CD14-positive monocyte (primary cell): ENCODE results near the gene AKAP8. TPM values are rescaled to one million over a fixed set of nuclear protein-coding genes. Genes with fewer than 3 reads are reported as not detected.

Experiments used
- DNase-seq, 3 donors: peaks; one replicate each; pipeline ENCODE4 v3.0.0-alpha.2; 2011 to 2022
- H2AFZ ChIP-seq: 2 replicates; pipeline ENCODE4 v1.6.0; 2012; ENCODE audit warnings: mild to moderate bottlenecking, low read depth, low read length, inconsistent platforms; ENCODE audit not compliant: insufficient read depth, poor library complexity, severe bottlenecking
- H3K27ac ChIP-seq, 2 donors: 1 replicate in 1 of 2; 2 replicates in 1 of 2; pipeline ENCODE4 v1.5.1; 2012 to 2013; ENCODE audit warnings: low read length in 2 of 2, control low read depth in 1 of 2, inconsistent platforms in 1 of 2, low read depth in 1 of 2, mild to moderate bottlenecking in 1 of 2
- H3K27me3 ChIP-seq, 2 donors: one replicate each; pipeline versions ENCODE4 v1.6.0 to v1.6.1; 2011 to 2013; ENCODE audit warnings: low read length in 2 of 2; ENCODE audit not compliant: control insufficient read depth in 2 of 2, insufficient read depth in 2 of 2
- H3K36me3 ChIP-seq, 2 donors: replicated peaks in 1 of 2; 1 replicate in 1 of 2; 2 replicates in 1 of 2; pipeline versions ENCODE4 v1.5.1 to v1.6.1; 2012 to 2013; ENCODE audit warnings: low read length in 2 of 2, control low read depth in 1 of 2, inconsistent platforms in 1 of 2, mild to moderate bottlenecking in 1 of 2; ENCODE audit not compliant: insufficient read depth in 2 of 2, control insufficient read depth in 1 of 2
- H3K4me1 ChIP-seq, 2 donors: 1 replicate in 1 of 2; 2 replicates in 1 of 2; pipeline versions ENCODE4 v1.5.1 to v1.6.1; 2012 to 2013; ENCODE audit warnings: low read length in 2 of 2, control low read depth in 1 of 2, inconsistent platforms in 1 of 2, mild to moderate bottlenecking in 1 of 2, moderate library complexity in 1 of 2; ENCODE audit not compliant: insufficient read depth in 2 of 2, control insufficient read depth in 1 of 2
- H3K4me2 ChIP-seq: replicated peaks from 2 replicates; pipeline ENCODE3; 2012; ENCODE audit warnings: low read length, moderate library complexity, mild to moderate bottlenecking; ENCODE audit not compliant: poor library complexity, severe bottlenecking; ENCODE audit errors: extremely low read depth
- H3K4me3 ChIP-seq, 3 experiments: fragments of 200-600 bp in 1 of 3; sonication (generic) in 1 of 3; replicated peaks in 1 of 3; 1 replicate in 2 of 3; 2 replicates in 1 of 3; pipeline ENCODE4 v1.5.1; 2011 to 2013; ENCODE audit warnings: low read length in 3 of 3, mild to moderate bottlenecking in 3 of 3, control low read depth in 2 of 3, low read depth in 2 of 3, inconsistent platforms in 1 of 3, moderate library complexity in 1 of 3
- H3K79me2 ChIP-seq: 2 replicates; pipeline ENCODE4 v1.6.0; 2012; ENCODE audit warnings: mild to moderate bottlenecking, control low read depth, inconsistent platforms, low read length, moderate library complexity; ENCODE audit not compliant: insufficient read depth
- H3K9ac ChIP-seq: 2 replicates; pipeline ENCODE4 v1.6.0; 2017; ENCODE audit warnings: low read length, mild to moderate bottlenecking; ENCODE audit not compliant: insufficient read depth, poor library complexity, severe bottlenecking
- H3K9me3 ChIP-seq, 2 donors: replicated peaks in 1 of 2; 1 replicate in 1 of 2; 2 replicates in 1 of 2; pipeline versions ENCODE4 v1.5.1 to v1.6.1; 2012 to 2013; ENCODE audit warnings: low read length in 2 of 2, control low read depth in 1 of 2; ENCODE audit not compliant: control insufficient read depth in 1 of 2, insufficient read depth in 1 of 2
- H4K20me1 ChIP-seq: 2 replicates; pipeline ENCODE4 v1.6.0; 2012; ENCODE audit warnings: mild to moderate bottlenecking, low read length, control low read depth, moderate library complexity; ENCODE audit not compliant: insufficient read depth
- H3K27ac Mint-ChIP-seq, 7 donors: one replicate each; pipeline ENCODE4 v1.8.0; 2020; ENCODE audit warnings: mild to moderate bottlenecking in 7 of 7, mixed read lengths in 7 of 7, moderate library complexity in 6 of 7, inconsistent platforms in 2 of 7
- H3K27me3 Mint-ChIP-seq, 3 donors: one replicate each; pipeline ENCODE4 v1.8.0; 2021 to 2022; ENCODE audit warnings: low read depth in 3 of 3, mild to moderate bottlenecking in 3 of 3, mixed read lengths in 3 of 3, moderate library complexity in 3 of 3, inconsistent platforms in 1 of 3
- H3K36me3 Mint-ChIP-seq, 2 donors: one replicate each; pipeline ENCODE4 v1.8.0; 2020; ENCODE audit warnings: mixed read lengths in 2 of 2, inconsistent platforms in 1 of 2, mild to moderate bottlenecking in 1 of 2
- H3K4me1 Mint-ChIP-seq: one replicate; pipeline ENCODE4 v1.8.0; 2020; ENCODE audit warnings: mild to moderate bottlenecking, mixed read lengths
- H3K4me3 Mint-ChIP-seq, 2 donors: one replicate each; pipeline ENCODE4 v1.8.0; 2020; ENCODE audit warnings: mild to moderate bottlenecking in 2 of 2, mixed read lengths in 2 of 2, moderate library complexity in 1 of 2
- H3K9me3 Mint-ChIP-seq, 7 donors: one replicate each; pipeline ENCODE4 v1.8.0; 2020 to 2022; ENCODE audit warnings: mixed read lengths in 7 of 7, mild to moderate bottlenecking in 6 of 7, moderate library complexity in 6 of 7, inconsistent platforms in 2 of 7
- WGBS: methylation state at CpG from one replicate; pipeline ENCODE4 v1.1.5; 2013; ENCODE audit warnings: missing lambda C conversion rate; ENCODE audit not compliant: insufficient coverage; 5-methylcytosine and 5-hydroxymethylcytosine counted together
- intact Hi-C, 2 donors: fragments of 100-400 bp; cut with micrococcal nuclease; formaldehyde crosslinking; loops; one replicate each; pipeline versions ENCODE4 v1.15.0 to v1.15.1; 2023
- polyA plus RNA-seq, 3 donors: library from polyadenylated mRNA; depleted of rRNA in 1 of 3; unstranded in 2 of 3; stranded (reverse) in 1 of 3; fragments of 300-500 nt in 2 of 3; fragments of >200 nt in 1 of 3; fragmentation: Illumina TruSeq in 2 of 3; gene quantifications; 1 replicate in 2 of 3; 2 replicates in 1 of 3; pipeline ENCODE4 v1.2.3, GENCODE V29; 2012 to 2021
- TF ChIP-seq, protein P1 (sequence below): fragments of 200-600 bp; IDR thresholded peaks from one replicate; pipeline ENCODE4 v1.8.0; 2022; ENCODE audit warnings: antibody characterized with exemption, mild to moderate bottlenecking

The AKAP8 gene
- polyA plus RNA-seq, 3 donors, result 8.0 to 25.9 (median 12.3) TPM

DNA sequence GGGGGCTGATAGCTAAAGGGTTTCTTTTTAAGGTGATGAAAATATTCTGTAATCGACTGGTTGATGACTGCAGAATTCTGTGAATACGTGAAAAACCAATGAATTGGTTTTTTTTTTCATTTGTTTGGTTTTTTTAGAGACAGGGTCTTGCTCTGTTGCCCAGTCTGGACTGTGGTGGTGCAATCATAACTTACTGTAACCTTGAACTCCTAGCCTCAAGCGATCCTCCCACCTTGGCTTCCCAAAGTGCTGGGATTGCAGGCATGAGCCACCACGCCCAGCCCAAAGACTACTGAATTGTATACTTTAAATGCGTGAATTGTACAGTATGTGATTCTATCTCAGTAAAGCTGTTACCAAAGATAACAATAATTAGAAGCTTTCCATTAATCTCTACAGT is 14.8 kb upstream of the AKAP8 start:
- Histone ChIP-seq H3K79me2 (peaks cover 23% of the 10 kb centered on the region), H3K27ac (no peak overlapping the region), H3K9me3 (no peaks in the 10 kb centered on the region), H2AFZ (no peak overlapping the region), H4K20me1 (peaks cover 66% of the 10 kb centered on the region), H3K4me3 (no peak overlapping the region), H3K27me3 (no peaks in the 10 kb centered on the region), H3K9ac (no peak overlapping the region), H3K4me1 (no peaks in the 10 kb centered on the region), H3K36me3 (peaks cover 71 to 96% of the 10 kb centered on the region in 2 donors), H3K4me2 (no peak overlapping the region)
- no peak for DNase-seq
- Mint-ChIP-seq H3K4me3 (no peak overlapping the region), H3K4me1 (no peaks in the 10 kb centered on the region), H3K27ac (no peak overlapping the region), H3K36me3 (peaks cover 67 to 89% of the 10 kb centered on the region in 2 donors), H3K27me3 (no peaks in the 10 kb centered on the region), H3K9me3 (no peaks in the 10 kb centered on the region)
- 100% methylated on average over 1 of the region's 5 CpGs for WGBS
- intact Hi-C loops, result no loop called here
- TF ChIP-seq, protein P1, sequence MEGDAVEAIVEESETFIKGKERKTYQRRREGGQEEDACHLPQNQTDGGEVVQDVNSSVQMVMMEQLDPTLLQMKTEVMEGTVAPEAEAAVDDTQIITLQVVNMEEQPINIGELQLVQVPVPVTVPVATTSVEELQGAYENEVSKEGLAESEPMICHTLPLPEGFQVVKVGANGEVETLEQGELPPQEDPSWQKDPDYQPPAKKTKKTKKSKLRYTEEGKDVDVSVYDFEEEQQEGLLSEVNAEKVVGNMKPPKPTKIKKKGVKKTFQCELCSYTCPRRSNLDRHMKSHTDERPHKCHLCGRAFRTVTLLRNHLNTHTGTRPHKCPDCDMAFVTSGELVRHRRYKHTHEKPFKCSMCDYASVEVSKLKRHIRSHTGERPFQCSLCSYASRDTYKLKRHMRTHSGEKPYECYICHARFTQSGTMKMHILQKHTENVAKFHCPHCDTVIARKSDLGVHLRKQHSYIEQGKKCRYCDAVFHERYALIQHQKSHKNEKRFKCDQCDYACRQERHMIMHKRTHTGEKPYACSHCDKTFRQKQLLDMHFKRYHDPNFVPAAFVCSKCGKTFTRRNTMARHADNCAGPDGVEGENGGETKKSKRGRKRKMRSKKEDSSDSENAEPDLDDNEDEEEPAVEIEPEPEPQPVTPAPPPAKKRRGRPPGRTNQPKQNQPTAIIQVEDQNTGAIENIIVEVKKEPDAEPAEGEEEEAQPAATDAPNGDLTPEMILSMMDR, result no peak

DNA sequence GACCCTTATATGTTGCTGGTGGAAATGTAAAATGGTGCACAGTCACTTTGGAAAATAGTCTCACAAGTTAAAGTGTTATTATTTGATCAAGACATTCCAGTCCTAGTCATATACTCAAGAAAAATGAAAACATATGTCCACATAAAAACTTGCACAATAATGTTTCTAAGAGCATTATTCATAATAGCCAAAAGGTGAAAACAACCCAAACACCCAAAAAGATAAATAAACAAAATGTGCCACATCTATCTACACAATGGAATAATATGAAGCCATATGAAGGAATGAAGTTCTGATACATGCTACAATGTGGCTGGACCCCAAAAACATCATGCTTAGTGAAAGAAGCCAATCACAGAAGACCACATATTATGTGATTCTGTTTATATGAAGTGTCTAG is 14.4 kb upstream of the AKAP8 start:
- Mint-ChIP-seq H3K4me1 (no peaks in the 10 kb centered on the region), H3K9me3 (no peaks in the 10 kb centered on the region), H3K27me3 (no peaks in the 10 kb centered on the region), H3K36me3 (peaks cover 66 to 88% of the 10 kb centered on the region in 2 donors), H3K27ac (no peak overlapping the region), H3K4me3 (no peak overlapping the region)
- Histone ChIP-seq H3K9ac (no peak overlapping the region), H3K36me3 (peaks cover 66 to 96% of the 10 kb centered on the region in 2 donors), H2AFZ (no peak overlapping the region), H4K20me1 (peaks cover 71% of the 10 kb centered on the region), H3K4me2 (no peak overlapping the region), H3K4me3 (no peak overlapping the region), H3K9me3 (no peaks in the 10 kb centered on the region), H3K4me1 (no peaks in the 10 kb centered on the region), H3K27me3 (no peaks in the 10 kb centered on the region), H3K27ac (no peak overlapping the region), H3K79me2 (peaks cover 27% of the 10 kb centered on the region)
- TF ChIP-seq, protein P1, result no peak
- intact Hi-C loops, result no loop called here
- no peak for DNase-seq
